ENCODE measurements around the gene ATP8A1.

DNA sequence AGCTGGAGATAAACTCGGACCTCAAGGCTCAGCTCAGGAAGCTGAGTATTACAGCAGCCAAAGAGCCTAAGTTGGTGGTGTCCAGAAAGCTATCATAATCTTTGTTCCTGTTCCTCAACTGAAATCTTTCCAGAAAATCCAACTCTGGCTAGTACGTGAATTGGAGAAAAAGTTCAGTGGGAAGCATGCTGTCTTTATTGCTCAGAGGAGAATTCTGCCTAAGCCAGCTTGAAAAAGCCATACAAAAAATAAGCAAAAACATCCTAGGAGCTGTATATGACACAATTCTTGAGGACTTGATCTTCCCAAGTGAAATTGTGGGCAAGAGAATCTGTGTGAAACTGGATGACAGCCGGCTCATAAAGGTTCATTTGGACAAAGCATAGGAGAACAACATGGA is 185.0 kb downstream of the ATP8A1 start:
- no peak for TF ChIP-seq YY1 (IDR thresholded peaks at IDR 0.05)
- no peak for TF ChIP-seq CTCF (IDR thresholded peaks at IDR 0.05; ENCODE audit: low read depth, low read length, missing input control)
- no peak for TF ChIP-seq NR2F2 (IDR thresholded peaks at IDR 0.05)
- TF ChIP-seq SP1 (IDR thresholded peaks at IDR 0.05), result no peak
- TF ChIP-seq, protein P1, sequence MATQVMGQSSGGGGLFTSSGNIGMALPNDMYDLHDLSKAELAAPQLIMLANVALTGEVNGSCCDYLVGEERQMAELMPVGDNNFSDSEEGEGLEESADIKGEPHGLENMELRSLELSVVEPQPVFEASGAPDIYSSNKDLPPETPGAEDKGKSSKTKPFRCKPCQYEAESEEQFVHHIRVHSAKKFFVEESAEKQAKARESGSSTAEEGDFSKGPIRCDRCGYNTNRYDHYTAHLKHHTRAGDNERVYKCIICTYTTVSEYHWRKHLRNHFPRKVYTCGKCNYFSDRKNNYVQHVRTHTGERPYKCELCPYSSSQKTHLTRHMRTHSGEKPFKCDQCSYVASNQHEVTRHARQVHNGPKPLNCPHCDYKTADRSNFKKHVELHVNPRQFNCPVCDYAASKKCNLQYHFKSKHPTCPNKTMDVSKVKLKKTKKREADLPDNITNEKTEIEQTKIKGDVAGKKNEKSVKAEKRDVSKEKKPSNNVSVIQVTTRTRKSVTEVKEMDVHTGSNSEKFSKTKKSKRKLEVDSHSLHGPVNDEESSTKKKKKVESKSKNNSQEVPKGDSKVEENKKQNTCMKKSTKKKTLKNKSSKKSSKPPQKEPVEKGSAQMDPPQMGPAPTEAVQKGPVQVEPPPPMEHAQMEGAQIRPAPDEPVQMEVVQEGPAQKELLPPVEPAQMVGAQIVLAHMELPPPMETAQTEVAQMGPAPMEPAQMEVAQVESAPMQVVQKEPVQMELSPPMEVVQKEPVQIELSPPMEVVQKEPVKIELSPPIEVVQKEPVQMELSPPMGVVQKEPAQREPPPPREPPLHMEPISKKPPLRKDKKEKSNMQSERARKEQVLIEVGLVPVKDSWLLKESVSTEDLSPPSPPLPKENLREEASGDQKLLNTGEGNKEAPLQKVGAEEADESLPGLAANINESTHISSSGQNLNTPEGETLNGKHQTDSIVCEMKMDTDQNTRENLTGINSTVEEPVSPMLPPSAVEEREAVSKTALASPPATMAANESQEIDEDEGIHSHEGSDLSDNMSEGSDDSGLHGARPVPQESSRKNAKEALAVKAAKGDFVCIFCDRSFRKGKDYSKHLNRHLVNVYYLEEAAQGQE (IDR thresholded peaks at IDR 0.05), result no peak
- no peak for TF ChIP-seq TAF1 (conservative IDR thresholded peaks at IDR 0.05)
- TF ChIP-seq, protein P2, sequence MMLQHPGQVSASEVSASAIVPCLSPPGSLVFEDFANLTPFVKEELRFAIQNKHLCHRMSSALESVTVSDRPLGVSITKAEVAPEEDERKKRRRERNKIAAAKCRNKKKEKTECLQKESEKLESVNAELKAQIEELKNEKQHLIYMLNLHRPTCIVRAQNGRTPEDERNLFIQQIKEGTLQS (IDR thresholded peaks at IDR 0.05), result no peak
- TF ChIP-seq, protein P3, sequence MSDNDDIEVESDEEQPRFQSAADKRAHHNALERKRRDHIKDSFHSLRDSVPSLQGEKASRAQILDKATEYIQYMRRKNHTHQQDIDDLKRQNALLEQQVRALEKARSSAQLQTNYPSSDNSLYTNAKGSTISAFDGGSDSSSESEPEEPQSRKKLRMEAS (IDR thresholded peaks at IDR 0.05), result no peak
